HG02759 (cell line): ENCODE data around the gene PAQR6.
"Not testable (repeated sequence)": the region's sequence is repeated elsewhere in the genome, so short reads cannot be mapped to it uniquely, and the experiment has no call there.

ENCODE experiments used
- ATAC-seq: cut with Tn5 transposase; IDR thresholded peaks from one replicate; pipeline ENCODE4 v1.9.1; 2021; ENCODE audit warnings: mild to moderate bottlenecking, moderate library complexity; ENCODE audit not compliant: unreplicated experiment

PAQR6 gene

GRCh38 chr1:156233426-156234127, 14.3 kb downstream of the PAQR6 start:
- ATAC-seq = no peak

- ATAC-seq = no peak
Measured at GRCh38 chr1:156232201-156232894, 15.5 kb downstream of the PAQR6 start.

- no peak for ATAC-seq
Measured at GRCh38 chr1:156230473-156230837, 17.4 kb downstream of the PAQR6 start.

DNA sequence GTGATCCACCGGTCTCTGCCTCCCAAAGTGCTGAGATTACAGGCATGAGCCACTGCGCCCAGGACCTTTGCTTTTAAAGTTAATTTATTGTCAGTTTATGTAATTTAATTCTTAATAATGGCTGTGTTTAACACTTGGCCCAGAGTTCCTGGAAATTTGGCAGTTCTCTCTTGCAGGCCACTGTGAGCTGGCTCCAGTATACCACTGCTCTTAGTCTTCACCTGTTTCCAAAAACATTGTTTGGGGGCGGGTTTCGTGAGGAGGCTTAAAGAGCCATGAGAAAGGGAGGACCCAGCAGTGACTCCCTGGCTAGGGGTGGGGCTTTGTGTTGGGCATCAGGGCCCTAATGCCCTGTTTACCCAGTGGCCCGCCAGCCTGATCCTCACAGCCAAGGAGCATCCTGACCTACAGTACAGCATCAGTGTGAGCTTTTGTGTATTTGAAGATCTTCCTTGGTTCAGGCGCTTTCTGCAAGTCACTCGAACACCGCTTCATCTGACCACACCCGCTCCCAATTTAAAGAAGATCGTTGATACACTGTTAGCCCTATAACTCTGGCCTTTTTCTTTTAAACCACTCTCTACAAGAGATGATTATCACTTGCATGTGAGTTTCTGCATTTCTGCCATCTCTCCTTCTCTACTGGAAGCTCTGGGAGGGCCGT, 17.9 kb downstream of the PAQR6 start:
- no peak for ATAC-seq

DNA sequence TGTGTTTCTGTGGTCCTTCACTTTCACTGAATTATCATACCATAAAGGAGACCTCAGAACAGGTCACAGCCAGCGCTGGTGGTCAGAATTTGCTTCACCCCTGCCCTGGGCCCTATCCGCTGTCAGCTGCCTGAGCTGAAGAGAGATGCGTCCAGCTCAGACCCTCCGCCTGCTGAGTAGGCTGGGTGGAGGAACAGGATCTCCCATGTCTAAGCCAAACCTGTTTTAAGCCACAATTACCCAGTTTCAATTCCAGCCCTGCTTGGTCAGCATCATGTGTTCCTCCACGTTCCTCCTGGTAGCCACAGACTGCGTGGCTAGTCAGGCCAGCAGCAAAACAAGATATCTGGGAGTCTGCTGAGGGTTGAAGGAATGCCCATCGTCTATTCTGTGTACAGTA, 19.4 kb downstream of the PAQR6 start:
- no peak for ATAC-seq

GRCh38 chr1:156226782-156227181, 21.1 kb downstream of the PAQR6 start:
- no peak for ATAC-seq

- ATAC-seq = peak; percentile 69
Measured at GRCh38 chr1:156226116-156226538, 21.7 kb downstream of the PAQR6 start.

DNA sequence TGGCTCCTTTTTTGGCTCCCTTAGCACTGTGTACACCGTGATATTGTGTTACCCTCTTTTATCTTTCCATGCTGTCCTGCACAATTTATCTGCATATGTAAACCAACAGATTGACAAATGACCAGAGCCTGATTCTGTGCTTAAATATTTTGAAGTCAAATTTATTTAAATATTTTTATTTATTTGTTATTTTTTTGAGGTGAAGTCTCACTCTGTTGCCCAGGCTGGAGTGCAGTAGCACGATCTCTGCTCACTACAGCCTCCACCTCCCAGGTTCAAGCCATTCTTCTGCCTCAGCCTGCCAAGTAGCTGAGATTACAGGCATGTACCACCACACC, 22.2 kb downstream of the PAQR6 start:
- ATAC-seq = no peak

DNA sequence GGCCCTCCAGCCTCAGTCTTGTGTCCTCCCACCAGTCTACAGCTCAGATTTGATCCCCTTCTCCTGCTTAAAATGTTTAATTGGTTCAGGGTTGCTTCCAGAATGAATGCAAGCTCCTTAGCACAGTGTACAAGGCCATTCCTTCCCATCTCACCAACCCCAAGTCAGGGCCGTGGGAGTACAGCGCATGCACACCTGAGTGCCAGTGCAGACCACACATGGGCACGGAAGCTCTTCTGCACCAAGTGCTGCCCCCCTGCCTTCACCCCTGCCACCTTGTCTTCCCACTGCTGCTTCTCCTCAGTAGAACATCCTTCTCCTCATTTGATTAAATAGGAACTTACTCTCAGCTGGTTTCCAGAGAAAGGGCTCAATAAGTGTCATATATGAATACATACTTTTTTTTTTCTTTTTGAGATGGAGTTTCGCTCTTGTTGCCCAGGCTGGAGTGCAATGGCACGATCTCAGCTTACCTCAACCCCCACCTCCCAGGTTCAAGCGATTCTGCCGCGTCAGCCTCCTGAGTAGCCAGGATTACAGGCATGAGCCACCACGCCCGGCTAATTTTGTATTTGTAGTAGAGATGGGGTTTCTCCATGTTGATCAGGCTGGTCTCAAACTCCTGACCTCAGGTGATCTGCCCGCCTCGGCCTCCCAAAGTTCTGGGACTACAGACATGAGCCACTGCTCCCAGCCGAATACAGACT, 25.7 kb downstream of the PAQR6 start:
- ATAC-seq = no peak

- no peak for ATAC-seq
Measured at GRCh38 chr1:156220226-156220625, 27.6 kb downstream of the PAQR6 start.

GRCh38 chr1:156217871-156218270, 30.0 kb downstream of the PAQR6 start:
- ATAC-seq = no peak

GRCh38 chr1:156216361-156217086, 31.3 kb downstream of the PAQR6 start:
- not testable (repeated sequence) for ATAC-seq

DNA sequence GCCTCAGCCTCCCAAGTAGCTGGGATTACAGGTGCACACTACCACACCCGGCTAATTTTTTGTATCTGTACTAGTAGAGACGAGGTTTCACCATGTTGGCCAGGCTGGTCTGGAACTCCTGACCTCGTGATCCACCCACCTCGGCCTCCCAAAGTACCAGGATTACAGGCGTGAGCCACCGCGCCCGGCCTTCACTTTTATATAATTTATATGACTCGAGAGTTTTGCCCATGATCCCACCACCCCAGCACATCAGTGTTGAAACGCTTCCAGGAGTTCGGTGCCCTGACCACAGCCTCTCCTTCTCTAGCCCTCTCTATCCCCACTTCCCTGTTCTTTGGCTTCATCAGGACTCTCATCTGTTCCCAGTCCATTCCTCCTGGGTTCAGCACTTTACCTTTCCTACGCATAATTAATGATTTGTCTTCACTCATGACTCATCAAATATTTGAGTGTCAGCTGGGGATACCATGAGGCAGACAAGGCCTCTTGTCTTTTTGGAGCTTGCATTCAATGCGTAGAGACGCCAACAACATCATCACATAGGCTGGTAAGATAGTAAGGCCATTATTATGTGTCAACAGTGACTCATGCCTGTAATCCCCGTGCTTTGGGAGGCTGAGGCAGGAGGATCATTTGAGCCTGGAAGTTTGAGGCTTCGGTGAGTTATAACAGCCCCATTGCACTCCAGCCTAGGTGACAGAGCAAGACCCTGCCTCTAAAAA, 33.7 kb downstream of the PAQR6 start:
- no peak for ATAC-seq

DNA sequence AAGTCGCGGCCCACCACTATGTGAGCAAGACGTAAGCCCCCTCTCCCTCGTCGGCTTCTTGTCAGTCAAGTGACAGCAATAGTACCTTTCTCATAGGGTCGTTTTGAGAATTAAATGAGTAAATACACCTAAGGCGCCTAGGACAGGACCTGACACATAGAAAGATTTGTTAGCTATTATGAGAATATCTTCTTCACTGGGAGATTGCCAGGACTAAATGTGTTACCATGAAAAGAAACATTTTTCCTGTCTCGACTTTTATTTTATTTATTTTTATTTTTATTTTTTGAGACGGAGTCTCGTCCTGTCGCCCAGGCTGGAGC, 34.3 kb downstream of the PAQR6 start:
- ATAC-seq = no peak

DNA sequence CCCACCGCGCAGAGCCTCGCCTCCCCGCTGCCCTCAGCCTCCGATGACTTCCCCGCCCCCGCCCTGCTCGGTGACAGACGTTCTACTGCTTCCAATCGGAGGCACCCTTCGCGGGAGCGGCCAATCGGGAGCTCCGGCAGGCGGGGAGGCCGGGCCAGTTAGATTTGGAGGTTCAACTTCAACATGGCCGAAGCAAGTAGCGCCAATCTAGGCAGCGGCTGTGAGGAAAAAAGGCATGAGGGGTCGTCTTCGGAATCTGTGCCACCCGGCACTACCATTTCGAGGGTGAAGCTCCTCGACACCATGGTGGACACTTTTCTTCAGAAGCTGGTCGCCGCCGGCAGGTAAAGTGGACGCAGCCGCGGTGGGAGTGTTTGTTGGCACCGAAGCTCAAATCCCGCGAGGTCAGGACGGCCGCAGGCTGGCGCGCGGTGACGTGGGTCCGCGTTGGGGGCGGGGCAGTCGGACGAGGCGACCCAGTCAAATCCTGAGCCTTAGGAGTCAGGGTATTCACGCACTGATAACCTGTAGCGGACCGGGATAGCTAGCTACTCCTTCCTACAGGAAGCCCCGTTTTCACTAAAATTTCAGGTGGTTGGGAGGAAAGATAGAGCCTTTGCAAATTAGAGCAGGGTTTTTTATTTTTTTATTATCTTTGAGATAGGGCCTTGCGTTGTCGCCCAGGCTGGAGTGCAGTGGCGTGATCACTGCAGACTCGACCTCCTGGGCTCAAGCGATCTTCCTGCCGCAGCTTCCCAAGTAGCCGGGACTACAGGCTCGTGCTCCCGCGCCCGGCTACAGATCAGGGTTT, 34.8 kb downstream of the PAQR6 start, which contains the start of gene PMF1:
TSS of gene PMF1 (plus strand) at position 175 of the 811 bp plus-strand sequence. CDS start at position 184, 9 bp downstream.
- ATAC-seq = peak; percentile 88

DNA sequence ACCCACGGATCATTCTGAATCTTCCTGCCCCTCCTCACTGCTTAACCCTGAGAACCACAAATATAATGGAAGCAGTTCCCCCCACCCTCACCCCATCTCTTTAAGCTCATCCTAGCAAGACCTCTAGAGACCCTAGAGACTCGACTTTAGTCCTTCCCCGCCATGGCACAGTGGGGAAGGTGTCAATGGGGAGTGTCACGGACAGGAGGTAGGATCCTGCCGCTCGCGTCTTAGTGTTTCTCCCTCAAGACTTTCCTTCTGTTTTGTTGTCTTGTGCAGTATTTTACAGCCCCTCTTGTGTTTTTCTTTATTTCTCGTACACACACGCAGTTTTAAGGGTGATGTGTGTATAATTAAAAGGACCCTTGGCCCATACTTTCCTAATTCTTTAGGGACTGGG, 35.7 kb downstream of the PAQR6 start:
- no peak for ATAC-seq

DNA sequence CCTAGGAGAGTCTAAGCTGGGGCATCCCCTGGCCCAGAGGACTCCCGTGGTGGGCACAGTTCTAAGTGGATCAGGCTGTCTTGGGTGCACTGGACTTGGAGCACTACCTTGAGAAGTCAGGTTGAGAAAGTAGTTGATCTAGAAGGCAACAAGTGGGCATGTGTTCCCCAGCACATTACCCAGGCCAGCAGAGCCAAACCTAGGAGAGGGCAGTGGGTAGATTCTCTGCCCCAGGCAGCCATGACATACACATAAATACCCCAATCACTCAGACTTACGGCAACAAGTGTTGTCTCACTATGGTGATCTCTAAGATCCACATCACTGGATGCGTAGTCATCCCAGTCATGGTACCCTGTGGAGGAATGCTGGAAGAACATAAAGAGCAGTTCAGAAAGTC, 36.6 kb downstream of the PAQR6 start:
- no peak for ATAC-seq

- no peak for ATAC-seq
Measured at GRCh38 chr1:156204686-156205085, 43.2 kb downstream of the PAQR6 start.

GRCh38 chr1:156203331-156203730, 44.5 kb downstream of the PAQR6 start:
- ATAC-seq = no peak
